HG03342 (cell line): ENCODE data around the gene SLC29A1.

ENCODE experiments used
- ATAC-seq: cut with Tn5 transposase; IDR thresholded peaks from one replicate; pipeline ENCODE4 v1.9.1; 2021; ENCODE audit warnings: mild to moderate bottlenecking, moderate library complexity; ENCODE audit not compliant: unreplicated experiment

The SLC29A1 gene

GRCh38 chr6:44234101-44235025, 11.0 kb downstream of the SLC29A1 start:
- ATAC-seq: no peak

GRCh38 chr6:44235269-44235668, 11.9 kb downstream of the SLC29A1 start:
- ATAC-seq: no peak

- ATAC-seq: no peak
Observed at GRCh38 chr6:44235891-44236516, 12.6 kb downstream of the SLC29A1 start.

- ATAC-seq: peak; percentile 61
Observed at GRCh38 chr6:44237021-44237812, 13.8 kb downstream of the SLC29A1 start.

GRCh38 chr6:44237813-44238433, 14.5 kb downstream of the SLC29A1 start:
- peak; percentile 86 for ATAC-seq

- ATAC-seq: no peak
Observed at GRCh38 chr6:44238687-44239350, 15.4 kb downstream of the SLC29A1 start.

GRCh38 chr6:44243345-44243744, 19.9 kb downstream of the SLC29A1 start:
- no peak for ATAC-seq

GRCh38 chr6:44245391-44245911, 22.1 kb downstream of the SLC29A1 start:
- no peak for ATAC-seq

GRCh38 chr6:44245912-44246662, 22.7 kb downstream of the SLC29A1 start:
- ATAC-seq: peak; percentile 30

GRCh38 chr6:44246663-44247337, 23.4 kb downstream of the SLC29A1 start, which contains the start of gene HSP90AB1:
TSS of gene HSP90AB1 (plus strand) at chr6:44247101. CDS start at chr6:44248630, 1,529 bp downstream.
- peak; percentile 73 for ATAC-seq

- ATAC-seq: peak; percentile 31
Observed at GRCh38 chr6:44247338-44248302, 24.2 kb downstream of the SLC29A1 start.

- ATAC-seq: no peak
Observed at GRCh38 chr6:44248579-44248978, 25.2 kb downstream of the SLC29A1 start.

- no peak for ATAC-seq
Observed at GRCh38 chr6:44249082-44249748, 25.8 kb downstream of the SLC29A1 start.

- no peak for ATAC-seq
Observed at GRCh38 chr6:44250067-44250717, 26.8 kb downstream of the SLC29A1 start.

- ATAC-seq: no peak
Observed at GRCh38 chr6:44250718-44251123, 27.3 kb downstream of the SLC29A1 start.
